Measurements from ENCODE around the gene TBC1D10A.
"Not testable (repeated sequence)": the region's sequence is repeated elsewhere in the genome, so short reads cannot be mapped to it uniquely, and the experiment has no call there.

Gene TBC1D10A

GRCh38 chr22:30344447-30345200 is 17.9 kb upstream of the TBC1D10A start:
- peaks cover 13% of the 10 kb centered on the region; the same call in 1 of the 2 replicates for H3K79me2 ChIP-seq (ENCODE audit: insufficient read depth, low read depth)
- H3K36me3 ChIP-seq (ENCODE audit: insufficient read depth), result peaks cover 8% of the 10 kb centered on the region; the same call in 1 of the 2 replicates
- H3K27ac ChIP-seq, result no peak overlapping the region
- H3K27me3 ChIP-seq (ENCODE audit: insufficient read depth, low read depth), result no peaks in the 10 kb centered on the region
- H4K20me1 ChIP-seq (ENCODE audit: insufficient read depth), result no peaks in the 10 kb centered on the region
- H3K9ac ChIP-seq, result no peak overlapping the region
- no peak overlapping the region for H3K4me2 ChIP-seq
- TF ChIP-seq CTCF (conservative IDR thresholded peaks at IDR 0.05; ENCODE audit: low read depth, low read length), result no peak
- no peak overlapping the region for H3K4me3 ChIP-seq (IDR thresholded peaks at IDR 0.05; ENCODE audit: insufficient read depth, low read depth, low read length)
- no peak overlapping the region for H2AFZ ChIP-seq (ENCODE audit: low read depth)
- peaks cover 5% of the 10 kb centered on the region for H3K4me1 ChIP-seq (ENCODE audit: low read depth, poor library complexity, severe bottlenecking)

GRCh38 chr22:30340911-30341685 is 14.4 kb upstream of the TBC1D10A start:
- H3K36me3 ChIP-seq (ENCODE audit: insufficient read depth), result peaks cover 11% of the 10 kb centered on the region; the same call in 1 of the 2 replicates
- H3K4me2 ChIP-seq, result no peak overlapping the region
- no peak overlapping the region for H3K27ac ChIP-seq
- H3K79me2 ChIP-seq (ENCODE audit: insufficient read depth, low read depth), result no peaks in the 10 kb centered on the region
- no peak for TF ChIP-seq CTCF (conservative IDR thresholded peaks at IDR 0.05; ENCODE audit: low read depth, low read length)
- H3K4me1 ChIP-seq (ENCODE audit: low read depth, poor library complexity, severe bottlenecking), result no peaks in the 10 kb centered on the region
- no peaks in the 10 kb centered on the region for H4K20me1 ChIP-seq (ENCODE audit: insufficient read depth)
- H3K27me3 ChIP-seq (ENCODE audit: insufficient read depth, low read depth), result no peaks in the 10 kb centered on the region
- no peak overlapping the region for H3K9ac ChIP-seq
- no peak overlapping the region for H2AFZ ChIP-seq (ENCODE audit: low read depth)
- H3K4me3 ChIP-seq (IDR thresholded peaks at IDR 0.05; ENCODE audit: insufficient read depth, low read depth, low read length), result no peak overlapping the region

- no peak for TF ChIP-seq CTCF (conservative IDR thresholded peaks at IDR 0.05; ENCODE audit: low read depth, low read length)
- Histone ChIP-seq H3K79me2 (ENCODE audit: insufficient read depth, low read depth) (no peaks in the 10 kb centered on the region), H4K20me1 (ENCODE audit: insufficient read depth) (no peaks in the 10 kb centered on the region), H3K4me1 (ENCODE audit: low read depth, poor library complexity, severe bottlenecking) (no peaks in the 10 kb centered on the region), H3K27me3 (ENCODE audit: insufficient read depth, low read depth) (no peaks in the 10 kb centered on the region), H3K4me3 (IDR thresholded peaks at IDR 0.05; ENCODE audit: insufficient read depth, low read depth, low read length) (no peak overlapping the region), H2AFZ (ENCODE audit: low read depth) (no peak overlapping the region), H3K4me2 (no peak overlapping the region), H3K27ac (no peak overlapping the region), H3K9ac (no peak overlapping the region), H3K36me3 (ENCODE audit: insufficient read depth) (peaks cover 3% of the 10 kb centered on the region; the same call in 1 of the 2 replicates)
Observed at GRCh38 chr22:30338802-30339201, 12.1 kb upstream of the TBC1D10A start.

- H3K4me1 ChIP-seq (ENCODE audit: low read depth, poor library complexity, severe bottlenecking); H3K9ac ChIP-seq; H3K27me3 ChIP-seq (ENCODE audit: insufficient read depth, low read depth); H4K20me1 ChIP-seq (ENCODE audit: insufficient read depth); H3K27ac ChIP-seq; H3K4me2 ChIP-seq; H3K36me3 ChIP-seq (ENCODE audit: insufficient read depth); H3K4me3 ChIP-seq (IDR thresholded peaks at IDR 0.05; ENCODE audit: insufficient read depth, low read depth, low read length); H2AFZ ChIP-seq (ENCODE audit: low read depth); H3K79me2 ChIP-seq (ENCODE audit: insufficient read depth, low read depth): not testable (repeated sequence)
Observed at GRCh38 chr22:30338341-30338740, 11.6 kb upstream of the TBC1D10A start.

GRCh38 chr22:30337461-30337778 is 10.7 kb upstream of the TBC1D10A start:
- peaks cover 3% of the 10 kb centered on the region; the same call in 1 of the 2 replicates for H3K36me3 ChIP-seq (ENCODE audit: insufficient read depth)
- H3K27ac ChIP-seq, result no peak overlapping the region
- no peaks in the 10 kb centered on the region for H3K27me3 ChIP-seq (ENCODE audit: insufficient read depth, low read depth)
- no peak overlapping the region for H3K4me3 ChIP-seq (IDR thresholded peaks at IDR 0.05; ENCODE audit: insufficient read depth, low read depth, low read length)
- no peak overlapping the region for H2AFZ ChIP-seq (ENCODE audit: low read depth)
- TF ChIP-seq CTCF (conservative IDR thresholded peaks at IDR 0.05; ENCODE audit: low read depth, low read length), result no peak
- H3K4me2 ChIP-seq, result no peak overlapping the region
- no peaks in the 10 kb centered on the region for H4K20me1 ChIP-seq (ENCODE audit: insufficient read depth)
- H3K79me2 ChIP-seq (ENCODE audit: insufficient read depth, low read depth), result no peaks in the 10 kb centered on the region
- H3K4me1 ChIP-seq (ENCODE audit: low read depth, poor library complexity, severe bottlenecking), result no peaks in the 10 kb centered on the region
- no peak overlapping the region for H3K9ac ChIP-seq

Measured in KMS-11 (cell line).